Activated CD8-positive, alpha-beta memory T cell treated with anti-CD3 and anti-CD28 coated beads, Interleukin-2, amount 50 U/mL, for 1 hour (primary cell): ENCODE results near the gene CACNA1G.

Experiments
- DNase-seq: peaks from one replicate; pipeline ENCODE4 v3.0.0-alpha.2; 2020; ENCODE audit errors: extremely low read depth

CACNA1G gene

DNA sequence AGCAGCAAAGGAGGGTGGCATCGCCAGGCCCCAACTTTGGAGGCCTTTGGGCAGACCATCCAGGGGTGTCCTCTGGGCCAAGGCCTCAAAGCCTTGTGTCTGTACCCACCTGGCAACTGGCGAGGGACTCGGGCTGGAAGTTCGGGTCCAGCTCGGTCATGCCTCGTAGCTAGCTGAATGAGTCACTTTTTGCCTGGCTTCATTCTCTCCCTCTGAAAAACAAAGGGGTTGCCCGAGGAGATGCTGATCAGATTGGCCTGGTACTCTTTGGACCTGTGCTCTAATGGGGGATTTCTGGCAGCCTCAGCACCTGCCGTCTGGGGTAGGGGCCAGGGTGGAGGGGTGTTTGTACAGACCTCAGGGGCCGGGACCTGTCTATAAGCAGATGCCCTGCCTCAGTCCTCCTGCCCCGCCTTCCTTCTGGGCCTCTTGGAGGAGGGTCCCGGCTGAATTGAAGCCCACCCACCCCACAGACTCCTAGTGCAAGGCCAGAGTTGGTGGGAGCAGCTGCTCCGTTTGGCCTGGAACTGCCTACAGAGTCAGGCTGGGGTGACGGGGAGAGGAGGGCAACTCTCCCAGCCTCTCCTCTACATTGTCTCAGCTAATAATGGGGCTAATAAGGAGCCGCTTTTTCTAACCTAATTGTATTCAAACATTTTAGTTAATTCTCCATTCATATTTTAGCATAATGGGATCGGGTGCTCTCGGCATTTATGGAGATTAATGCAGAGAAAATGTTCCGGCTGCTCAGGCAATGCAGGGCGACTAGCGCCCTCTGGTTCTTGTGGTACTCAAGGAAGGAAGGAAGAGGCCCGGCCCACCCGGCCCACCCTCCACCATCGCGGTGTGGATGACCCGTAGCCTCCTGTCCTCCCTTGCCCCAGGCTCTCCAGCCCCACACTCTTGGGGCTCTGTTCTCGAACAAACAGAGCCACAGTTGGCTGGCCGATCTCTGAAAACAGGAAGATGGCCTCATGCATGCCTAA is 52.8 kb downstream of the CACNA1G start:
- no peak for DNase-seq

DNA sequence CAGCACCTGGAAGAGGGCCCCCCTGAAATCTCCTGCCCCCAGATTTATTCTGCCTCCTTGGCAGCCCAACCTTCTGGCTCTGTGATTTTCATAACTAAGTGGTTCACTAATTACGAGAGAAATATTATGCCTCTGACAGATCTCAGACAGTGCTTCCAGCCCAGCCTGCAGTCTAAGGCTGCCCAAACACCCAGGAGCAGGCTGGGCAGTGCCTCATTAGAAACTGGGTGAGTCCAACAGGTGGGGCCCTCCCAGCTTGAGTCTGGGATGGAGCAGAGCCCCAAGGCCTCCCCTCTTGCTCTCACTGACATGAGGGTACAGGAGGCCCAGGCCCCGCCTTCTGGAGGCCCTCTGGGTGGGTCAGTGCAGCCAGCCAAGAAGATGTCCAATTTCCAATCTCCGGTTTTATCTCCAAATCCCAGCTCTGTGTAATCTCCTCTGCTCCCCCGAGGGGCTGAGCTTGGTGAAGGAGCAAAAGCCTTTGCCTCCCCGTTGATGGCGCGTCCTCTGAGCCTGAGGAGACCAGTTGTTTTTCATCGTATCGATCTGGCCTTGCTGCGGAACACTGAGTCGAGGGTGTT is 54.0 kb downstream of the CACNA1G start:
- DNase-seq, result no peak

DNA sequence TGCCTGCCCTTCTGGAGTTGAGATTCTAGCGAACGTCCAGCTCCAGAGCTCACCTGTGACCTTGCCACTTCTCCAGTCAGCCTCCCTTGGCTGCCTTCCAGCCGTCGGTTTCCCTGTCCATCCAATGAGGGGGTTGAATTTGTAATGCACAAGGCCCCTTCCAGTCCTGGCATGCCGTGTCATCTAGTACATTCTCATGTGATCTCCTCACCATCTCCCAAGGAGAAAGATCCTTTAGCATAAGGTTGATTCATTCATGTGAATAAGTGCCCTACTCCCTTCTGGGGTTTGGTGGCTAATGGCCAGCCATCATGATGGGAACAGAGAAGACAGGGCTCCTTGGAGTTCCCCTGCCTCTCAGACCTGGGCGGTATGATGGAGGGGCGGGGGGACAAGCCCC is 55.3 kb downstream of the CACNA1G start:
- no peak for DNase-seq

DNA sequence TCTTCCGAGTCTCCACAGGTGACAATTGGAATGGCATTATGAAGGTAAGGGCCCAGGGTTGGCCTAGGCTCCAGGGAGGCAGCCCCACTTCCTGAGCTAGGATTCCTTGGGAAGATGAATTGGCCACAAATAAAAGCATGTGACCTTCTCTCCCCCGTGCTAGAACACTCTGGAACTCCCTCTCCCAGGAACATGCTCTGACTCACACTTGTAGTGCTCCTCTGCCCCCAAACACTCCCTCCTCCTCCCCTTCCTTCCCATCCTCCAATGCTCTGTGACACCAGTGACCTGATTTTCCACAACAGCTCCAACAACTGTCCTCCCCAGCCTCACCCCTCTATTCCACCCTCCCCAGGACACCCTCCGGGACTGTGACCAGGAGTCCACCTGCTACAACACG is 57.8 kb downstream of the CACNA1G start:
- no peak for DNase-seq

DNA sequence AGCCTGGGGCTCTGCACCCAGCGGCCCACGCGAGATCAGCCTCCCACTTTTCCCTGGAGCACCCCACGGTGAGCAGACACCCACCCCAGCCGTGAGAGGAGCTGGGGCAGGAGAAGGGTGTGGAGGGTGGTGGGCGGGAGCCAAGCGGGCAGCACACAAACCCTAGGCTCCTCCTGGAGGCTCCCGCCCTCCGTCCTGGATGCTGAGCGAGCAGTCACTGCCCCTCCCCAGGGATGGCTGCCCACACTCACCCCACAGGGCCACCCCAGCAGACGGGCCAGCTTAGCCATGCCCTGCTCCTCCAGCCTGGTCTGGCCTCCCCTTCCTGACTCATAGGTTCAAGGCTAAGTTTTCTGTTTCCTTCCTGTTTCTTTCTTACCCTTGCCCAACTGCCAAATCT is 58.4 kb downstream of the CACNA1G start:
- no peak for DNase-seq

DNA sequence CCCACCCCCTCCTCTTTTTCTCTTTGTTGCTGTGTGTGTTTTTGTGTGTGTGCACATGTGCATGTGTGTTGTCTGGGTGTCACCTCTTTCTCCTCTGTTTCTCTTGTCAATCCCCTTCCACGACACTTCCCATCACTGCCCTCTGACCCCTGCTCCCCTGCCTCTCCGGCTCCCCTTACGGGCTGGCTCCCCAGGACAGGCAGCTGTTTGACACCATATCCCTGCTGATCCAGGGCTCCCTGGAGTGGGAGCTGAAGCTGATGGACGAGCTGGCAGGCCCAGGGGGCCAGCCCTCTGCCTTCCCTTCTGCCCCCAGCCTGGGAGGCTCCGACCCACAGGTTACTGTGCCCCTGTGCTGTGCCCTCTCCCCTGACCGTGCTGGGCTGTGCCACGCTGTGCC is 59.0 kb downstream of the CACNA1G start:
- no peak for DNase-seq

DNA sequence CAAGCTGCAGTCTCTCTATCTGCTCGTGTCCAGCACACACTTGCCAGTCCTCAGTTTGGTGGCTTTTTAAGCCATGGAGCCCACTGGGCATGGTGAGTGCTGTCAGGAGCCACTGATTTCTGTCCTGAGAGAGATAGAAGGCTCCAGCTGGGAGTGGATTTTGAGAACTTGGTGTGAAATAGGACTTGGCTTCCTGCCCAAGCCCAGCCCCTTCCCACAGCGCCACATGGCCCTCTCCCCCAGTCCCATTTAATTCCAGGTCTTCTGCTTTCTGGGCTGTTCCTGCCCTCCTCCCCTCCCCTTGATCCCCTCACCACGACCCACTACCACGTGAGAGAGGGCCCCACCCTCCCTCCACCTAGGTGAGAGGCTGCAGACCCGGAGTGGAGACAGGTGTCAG is 59.7 kb downstream of the CACNA1G start:
- no peak for DNase-seq

DNA sequence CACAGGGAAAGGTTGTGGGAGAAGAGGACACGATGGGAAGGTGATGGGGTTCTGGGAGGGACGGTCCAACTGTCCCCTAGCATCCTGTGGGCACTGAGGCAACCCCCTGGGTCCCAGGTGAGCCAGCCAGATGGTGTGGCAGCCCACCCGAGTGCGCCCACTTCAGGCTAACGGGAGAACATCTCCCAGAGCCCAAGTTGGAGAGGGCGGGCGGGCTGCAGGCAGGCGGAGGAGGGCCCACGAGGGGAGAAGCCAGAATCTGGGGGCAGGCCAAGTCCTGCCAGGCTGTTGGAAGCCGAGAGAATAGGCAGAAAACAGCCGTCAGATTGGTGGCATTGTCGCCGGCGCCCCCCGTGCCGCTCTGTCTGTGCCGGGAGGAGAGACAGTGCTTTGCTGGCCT is 60.3 kb downstream of the CACNA1G start:
- DNase-seq, result no peak

DNA sequence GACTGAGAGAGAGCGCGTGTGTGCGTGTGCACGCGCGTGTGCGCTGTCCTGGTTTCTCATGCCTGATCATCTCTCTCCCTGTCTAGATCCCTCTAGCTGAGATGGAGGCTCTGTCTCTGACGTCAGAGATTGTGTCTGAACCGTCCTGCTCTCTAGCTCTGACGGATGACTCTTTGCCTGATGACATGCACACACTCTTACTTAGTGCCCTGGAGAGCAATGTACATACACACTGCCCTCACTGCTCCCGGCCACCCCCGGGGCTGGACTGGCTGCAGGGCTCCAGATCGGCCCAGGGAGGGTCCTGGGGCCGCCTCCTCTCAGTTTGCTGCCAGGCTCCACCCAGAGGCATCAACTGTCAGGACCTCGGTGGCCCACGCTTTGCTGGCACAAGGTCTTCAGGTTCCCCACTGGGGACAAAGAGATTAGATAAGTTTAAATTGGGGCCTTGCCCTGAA is 61.1 kb downstream of the CACNA1G start:
- no peak for DNase-seq

DNA sequence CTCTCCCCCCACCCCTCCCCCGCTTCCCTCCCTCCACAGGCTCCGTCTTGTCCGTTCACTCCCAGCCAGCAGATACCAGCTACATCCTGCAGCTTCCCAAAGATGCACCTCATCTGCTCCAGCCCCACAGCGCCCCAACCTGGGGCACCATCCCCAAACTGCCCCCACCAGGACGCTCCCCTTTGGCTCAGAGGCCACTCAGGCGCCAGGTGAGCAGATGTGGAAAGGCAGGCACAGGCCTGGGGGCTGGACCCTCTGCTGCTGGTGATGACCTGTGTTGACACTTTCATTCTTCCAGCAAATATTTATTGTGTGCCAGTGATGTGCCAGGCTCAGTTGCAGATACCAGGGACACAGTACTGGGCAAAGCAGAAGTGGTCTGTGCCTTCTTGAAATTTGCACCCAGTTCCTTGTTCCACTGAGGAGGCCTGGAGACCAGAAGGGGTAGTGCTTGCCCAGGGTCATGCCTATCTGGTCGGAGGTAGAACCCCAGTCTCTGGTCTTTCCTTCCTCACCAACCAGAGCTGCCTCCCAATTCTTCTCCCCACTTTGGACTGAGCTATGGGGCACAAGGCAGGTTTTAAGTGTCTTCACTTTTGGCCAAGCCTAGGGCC is 63.9 kb downstream of the CACNA1G start:
- DNase-seq, result no peak

DNA sequence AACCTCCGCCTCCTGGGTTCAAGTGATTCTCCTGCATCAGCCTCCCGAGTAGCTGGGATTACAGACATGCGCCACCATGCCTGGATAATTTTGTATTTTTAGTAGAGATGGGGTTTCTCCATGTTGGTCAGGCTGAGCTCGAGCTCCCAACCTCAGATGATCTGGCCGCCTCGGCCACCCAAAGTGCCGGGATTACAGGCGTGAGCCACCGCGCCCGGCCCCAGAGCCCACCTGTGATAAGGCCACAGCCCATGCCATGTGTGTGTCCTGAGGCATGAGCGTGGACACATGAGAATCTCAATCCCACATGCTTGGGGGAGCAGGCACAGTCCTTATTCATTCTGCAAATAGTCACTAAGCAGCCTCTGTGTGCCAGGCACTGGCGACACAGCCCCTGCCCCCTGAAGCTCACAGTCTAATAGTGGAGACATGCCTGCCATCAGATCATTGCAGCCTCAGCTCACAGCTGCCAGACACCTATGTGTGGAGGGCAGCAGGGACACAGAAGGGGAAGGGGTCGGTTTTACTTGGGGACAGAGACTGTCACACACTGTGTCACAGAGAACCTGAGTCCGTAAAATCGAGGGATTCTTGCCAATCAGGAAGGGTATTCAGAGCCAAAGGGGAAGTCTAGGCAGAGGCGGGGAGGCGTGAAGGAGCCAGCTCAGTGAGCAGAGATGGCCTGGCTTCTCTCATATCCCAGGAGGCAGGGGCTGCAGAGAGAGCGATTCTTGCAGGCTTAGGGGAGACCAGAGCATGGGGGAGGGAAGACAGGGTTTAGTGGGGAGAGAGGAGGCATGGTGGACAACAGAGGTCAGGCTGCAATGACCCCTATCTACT is 64.7 kb downstream of the CACNA1G start:
- DNase-seq, result no peak

DNA sequence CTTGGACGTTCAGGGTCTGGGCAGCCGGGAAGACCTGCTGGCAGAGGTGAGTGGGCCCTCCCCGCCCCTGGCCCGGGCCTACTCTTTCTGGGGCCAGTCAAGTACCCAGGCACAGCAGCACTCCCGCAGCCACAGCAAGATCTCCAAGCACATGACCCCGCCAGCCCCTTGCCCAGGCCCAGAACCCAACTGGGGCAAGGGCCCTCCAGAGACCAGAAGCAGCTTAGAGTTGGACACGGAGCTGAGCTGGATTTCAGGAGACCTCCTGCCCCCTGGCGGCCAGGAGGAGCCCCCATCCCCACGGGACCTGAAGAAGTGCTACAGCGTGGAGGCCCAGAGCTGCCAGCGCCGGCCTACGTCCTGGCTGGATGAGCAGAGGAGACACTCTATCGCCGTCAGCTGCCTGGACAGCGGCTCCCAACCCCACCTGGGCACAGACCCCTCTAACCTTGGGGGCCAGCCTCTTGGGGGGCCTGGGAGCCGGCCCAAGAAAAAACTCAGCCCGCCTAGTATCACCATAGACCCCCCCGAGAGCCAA is 65.6 kb downstream of the CACNA1G start:
- peak; percentile 22 for DNase-seq

DNA sequence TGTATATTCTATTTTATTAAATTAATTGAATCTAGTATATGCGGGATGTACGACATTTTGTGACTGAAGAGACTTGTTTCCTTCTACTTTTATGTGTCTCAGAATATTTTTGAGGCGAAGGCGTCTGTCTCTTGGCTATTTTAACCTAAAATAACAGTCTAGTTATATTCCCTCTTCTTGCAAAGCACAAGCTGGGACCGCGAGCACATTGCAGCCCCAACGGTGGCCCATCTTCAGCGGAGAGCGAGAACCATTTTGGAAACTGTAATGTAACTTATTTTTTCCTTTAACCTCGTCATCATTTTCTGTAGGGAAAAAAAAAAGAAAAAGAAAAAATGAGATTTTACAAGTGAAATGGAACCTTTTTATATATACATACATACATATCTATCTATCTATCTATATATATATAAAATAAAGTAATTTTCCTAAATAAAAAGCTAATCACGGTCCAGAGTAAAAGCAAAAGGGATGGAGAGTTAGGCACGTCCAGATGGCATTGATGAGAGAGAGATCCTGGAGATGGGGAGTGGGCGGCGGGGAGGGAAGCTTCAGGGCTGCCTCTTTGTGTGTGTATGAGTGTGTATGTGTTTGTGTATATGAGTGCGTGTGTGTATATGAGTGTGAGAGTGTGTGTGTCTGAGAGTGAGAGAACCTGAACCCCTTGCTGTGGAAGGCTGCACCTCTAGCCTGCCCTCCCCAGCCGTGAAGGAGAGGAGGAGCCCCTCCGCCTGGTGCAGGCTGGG is 66.7 kb downstream of the CACNA1G start:
- no peak for DNase-seq

DNA sequence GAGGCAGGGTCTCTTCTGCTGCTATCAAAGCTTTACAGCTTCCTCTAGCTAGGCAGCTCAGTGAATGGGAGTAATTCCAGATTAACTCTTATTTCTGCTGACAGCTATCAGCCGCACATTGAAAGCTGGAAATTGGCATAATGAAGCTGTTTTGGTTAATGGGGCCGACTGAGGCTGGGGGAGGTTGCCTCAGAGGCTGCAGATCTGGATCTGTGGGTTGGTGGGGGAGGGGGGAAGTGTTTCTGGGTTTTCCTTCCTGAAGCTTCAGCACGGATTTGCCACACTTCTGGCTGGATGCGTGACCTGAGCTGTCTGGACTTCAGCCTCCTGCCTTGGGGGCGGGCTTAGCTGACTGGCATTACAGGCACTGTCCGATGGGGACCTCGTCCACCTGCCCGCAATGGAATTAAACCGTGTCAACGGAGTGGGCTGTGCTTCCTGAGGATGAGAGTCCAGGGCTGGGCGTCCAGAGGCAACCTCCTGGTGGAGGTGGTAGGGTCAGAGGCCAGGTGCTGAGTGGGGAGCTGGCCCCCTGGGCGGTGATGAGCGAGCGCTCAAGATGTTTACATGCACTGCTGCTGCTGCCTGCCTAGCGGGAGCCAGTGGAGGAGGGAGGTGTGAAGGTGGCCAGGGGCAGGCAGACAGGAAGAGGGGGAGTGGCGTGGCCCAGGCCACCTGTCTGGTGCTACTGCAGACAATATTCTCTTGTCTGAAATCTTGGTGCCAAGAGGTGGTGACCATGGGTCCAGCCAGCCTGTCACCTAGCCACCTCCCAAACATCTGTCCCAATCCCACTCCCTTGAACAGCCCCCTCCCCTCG is 67.5 kb downstream of the CACNA1G start:
- DNase-seq, result no peak

DNA sequence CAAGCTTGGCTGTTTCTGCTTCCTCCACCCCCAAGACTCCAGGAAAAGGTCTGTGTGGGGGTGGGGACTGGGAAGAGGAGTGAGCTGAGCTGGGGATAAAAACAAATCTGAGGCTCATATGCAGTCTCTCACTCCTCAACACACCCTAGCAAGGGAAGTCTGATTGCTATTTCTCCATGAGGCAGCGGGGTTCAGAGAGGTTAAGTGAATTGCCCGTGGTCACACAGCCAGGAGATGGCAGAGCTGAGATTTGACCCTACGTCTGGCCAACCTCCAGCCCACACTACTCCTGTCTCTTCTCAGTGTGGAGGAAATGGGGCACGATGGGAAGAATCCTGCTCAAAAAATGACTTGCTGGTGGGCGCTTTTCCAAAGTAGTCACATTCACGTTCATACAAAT is 69.4 kb downstream of the CACNA1G start:
- DNase-seq, result no peak

DNA sequence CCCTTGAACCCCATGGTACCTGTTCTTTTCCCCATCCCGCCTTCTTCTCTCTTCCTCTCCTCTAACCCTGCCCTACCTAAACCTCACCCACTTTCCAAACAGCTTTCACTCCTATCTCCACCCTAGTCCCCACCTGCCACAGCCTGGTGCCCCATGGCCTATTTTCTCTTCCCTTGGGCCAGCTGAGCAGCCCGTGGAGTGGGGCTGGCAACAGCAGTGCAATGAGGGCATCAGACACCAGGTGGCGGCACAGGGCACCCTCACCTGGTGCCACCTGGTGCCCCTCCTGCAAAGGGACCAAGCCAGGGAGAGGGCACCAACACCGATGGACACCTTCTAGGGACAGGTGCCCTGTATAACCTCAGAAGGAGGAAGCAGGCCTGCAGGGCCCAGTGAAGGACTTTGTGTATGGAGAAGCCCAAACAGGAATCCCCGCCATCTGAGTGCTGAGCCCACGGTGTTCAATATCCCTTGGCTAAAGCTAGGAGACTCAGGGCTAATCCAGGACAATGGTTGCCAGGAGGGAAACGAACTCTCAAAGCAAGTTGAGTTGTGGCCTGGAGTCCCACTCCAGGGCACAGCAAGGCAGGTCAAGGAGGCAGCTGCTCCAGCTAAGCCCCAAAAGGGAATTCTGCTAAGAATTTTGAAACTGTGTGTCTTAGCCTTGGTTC is 70.1 kb downstream of the CACNA1G start:
- peak; percentile 13 for DNase-seq

DNA sequence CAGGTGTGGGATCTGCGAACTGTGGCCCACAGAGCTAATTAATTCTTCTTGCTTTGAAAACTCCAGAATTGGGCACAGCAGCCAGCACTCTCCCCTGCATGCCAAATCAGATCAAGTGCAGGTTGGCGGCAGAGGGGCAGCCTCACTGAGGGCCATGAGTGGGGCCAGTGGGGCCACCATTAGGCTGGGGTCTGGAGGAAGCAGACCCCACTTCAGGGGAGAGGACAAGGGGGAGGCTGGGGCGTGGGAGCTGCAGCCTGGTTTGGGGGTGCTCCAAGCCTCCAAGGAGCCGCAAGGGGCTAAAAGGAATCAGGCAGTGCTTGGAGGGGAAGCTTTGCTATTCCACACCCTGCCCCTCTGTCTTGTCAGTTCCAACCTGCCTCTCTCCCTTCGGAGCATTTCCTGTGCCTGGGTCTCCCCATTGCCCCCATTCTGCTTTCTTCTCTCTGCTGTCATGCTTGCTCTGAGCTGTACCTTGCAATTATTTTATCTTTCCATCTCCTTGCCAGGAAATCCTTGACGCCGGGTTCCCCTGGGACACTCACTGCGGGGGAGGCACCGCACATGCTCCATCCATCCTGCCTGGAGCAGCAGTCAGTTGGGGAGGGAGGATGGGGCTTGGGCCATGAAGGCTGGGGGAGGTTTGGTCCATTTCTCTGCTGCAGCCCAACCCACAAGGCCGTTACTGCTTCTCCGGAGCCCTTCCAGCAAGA is 70.8 kb downstream of the CACNA1G start:
- DNase-seq, result no peak

DNA sequence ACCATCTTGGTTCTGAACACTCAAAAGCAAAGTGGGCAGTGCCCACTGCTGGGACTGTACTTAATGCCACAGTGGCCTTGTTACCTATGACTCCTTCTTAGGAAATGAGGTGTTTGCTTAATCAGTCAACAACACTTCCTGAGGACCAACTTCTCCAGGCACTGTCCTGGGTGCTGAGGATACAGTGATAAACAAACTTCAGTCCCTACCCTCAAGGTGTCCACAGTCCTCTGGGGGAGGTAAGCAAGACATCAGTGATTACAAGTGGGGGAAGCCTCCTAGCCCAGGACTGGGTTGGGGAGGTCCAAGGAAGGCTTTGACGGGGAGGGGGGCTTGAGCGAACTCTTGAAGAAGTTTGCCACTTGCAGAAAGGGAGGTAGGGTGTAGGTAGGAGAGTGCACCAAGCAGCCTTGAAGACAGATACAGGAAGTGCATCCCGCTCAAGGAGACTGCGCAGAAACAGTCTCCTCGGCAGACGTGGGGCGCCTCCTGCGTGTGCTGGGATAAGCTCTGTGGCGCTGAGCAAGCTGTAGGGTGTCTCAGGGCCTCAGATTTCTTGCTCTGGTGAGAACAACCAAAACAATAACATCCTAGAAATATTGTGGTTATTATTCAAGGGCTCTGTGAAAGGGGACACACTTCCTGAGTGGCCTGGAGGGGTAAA is 71.5 kb downstream of the CACNA1G start:
- no peak for DNase-seq
